ENCODE measurements around the gene TREX2.

- no peak for TF ChIP-seq CTCF (IDR thresholded peaks at IDR 0.05)
- TF ChIP-seq POLR2A (IDR thresholded peaks at IDR 0.05) = no peak
These were observed 4.6 kb downstream of the TREX2 start for GRCh38 chrX:153441296-153441695.
